GM18505 (cell line): Measurements from ENCODE around the gene CBX5.

ENCODE experiments used
- ATAC-seq: cut with Tn5 transposase; IDR thresholded peaks from one replicate; pipeline ENCODE4 v1.9.1; 2021; ENCODE audit not compliant: unreplicated experiment
- POLR2A ChIP-seq: IDR thresholded peaks from 4 replicates; pipeline ENCODE4 v1.6.1; 2011; ENCODE audit warnings: borderline replicate concordance; ENCODE audit not compliant: insufficient read depth, insufficient read length; ENCODE audit errors: extremely low read depth

The CBX5 gene

GRCh38 chr12:54265364-54265812 lies 14.5 kb downstream of the CBX5 start:
- TF ChIP-seq POLR2A, result no peak
- ATAC-seq, result no peak

DNA sequence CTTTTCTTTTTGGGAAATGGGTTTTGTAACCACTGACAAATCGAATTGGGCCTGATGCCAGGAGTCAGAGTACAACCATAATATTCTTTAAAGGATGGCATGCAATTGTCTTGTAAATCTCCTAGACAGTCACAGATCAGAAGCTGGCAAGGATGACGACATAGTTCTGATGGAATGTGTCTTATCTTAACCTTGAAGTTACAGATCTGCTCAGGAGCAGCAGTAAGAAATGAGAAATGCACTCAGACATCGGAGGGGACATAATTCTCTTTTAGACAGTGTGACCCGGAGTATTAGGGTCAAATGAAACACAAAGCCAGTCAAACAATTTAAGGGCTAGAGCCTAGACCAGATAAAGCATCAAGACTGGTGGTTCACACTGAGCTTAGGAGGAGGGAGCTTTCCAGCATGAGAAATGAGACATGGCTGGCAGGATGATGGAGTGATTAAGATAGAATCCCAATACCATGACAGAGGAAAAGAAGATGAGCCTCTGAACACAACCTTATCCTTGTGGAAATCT lies 17.5 kb downstream of the CBX5 start:
- no peak for TF ChIP-seq POLR2A
- ATAC-seq, result no peak

- TF ChIP-seq POLR2A, result no peak
- no peak for ATAC-seq
These were observed 18.0 kb downstream of the CBX5 start for GRCh38 chr12:54261815-54262402.

GRCh38 chr12:54259194-54260011 lies 20.5 kb downstream of the CBX5 start:
- peak; percentile 83 for ATAC-seq
- no peak for TF ChIP-seq POLR2A

DNA sequence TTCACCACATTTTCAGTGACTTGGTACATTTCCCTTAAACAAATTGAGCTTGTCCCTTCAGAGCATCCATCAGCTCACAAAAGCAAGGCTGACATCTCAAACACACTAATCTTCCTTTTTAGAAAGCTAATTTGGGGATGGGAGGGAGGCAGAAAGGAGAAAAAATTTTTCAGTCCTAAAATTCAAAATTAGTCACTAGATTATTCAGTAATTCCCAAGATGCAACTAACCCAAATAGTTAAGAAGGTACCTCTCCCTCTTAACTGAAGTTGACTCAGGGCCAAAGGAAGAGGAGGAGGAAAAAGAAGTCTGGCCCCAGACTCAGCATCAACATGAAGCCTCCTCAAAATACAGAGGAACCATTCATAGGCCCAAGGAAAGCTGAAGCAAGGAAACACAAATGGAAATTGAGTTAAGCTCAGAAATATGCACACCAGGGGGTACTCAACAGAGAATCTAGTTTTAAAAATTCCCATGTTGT lies 21.7 kb downstream of the CBX5 start:
- no peak for TF ChIP-seq POLR2A
- ATAC-seq, result no peak

- no peak for ATAC-seq
- no peak for TF ChIP-seq POLR2A
These were observed 22.6 kb downstream of the CBX5 start for GRCh38 chr12:54257332-54257731.

DNA sequence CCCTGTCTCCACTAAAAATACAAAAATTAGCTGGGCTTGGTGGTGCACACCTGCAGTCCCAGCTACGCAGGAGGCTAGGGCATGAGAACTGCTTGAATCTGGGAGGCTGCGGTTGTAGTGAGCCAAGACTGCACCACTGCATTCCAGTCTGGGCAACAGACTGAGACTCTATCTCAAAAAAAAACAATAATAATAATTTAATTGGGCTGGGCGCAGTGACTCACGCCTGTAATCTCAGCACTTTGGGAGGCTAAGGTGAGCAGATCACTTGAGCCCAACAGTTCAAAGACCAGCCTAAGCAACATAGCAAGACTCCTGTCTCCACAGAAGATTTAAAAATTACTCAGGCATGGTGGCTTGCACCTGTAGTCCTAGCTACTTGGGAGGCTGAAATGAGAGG lies 26.7 kb downstream of the CBX5 start:
- TF ChIP-seq POLR2A, result no peak
- no peak for ATAC-seq

GRCh38 chr12:54251667-54252284 lies 28.1 kb downstream of the CBX5 start:
- ATAC-seq, result no peak
- TF ChIP-seq POLR2A, result no peak

- ATAC-seq, result no peak
- no peak for TF ChIP-seq POLR2A
These were observed 30.4 kb downstream of the CBX5 start for GRCh38 chr12:54249489-54249888.

DNA sequence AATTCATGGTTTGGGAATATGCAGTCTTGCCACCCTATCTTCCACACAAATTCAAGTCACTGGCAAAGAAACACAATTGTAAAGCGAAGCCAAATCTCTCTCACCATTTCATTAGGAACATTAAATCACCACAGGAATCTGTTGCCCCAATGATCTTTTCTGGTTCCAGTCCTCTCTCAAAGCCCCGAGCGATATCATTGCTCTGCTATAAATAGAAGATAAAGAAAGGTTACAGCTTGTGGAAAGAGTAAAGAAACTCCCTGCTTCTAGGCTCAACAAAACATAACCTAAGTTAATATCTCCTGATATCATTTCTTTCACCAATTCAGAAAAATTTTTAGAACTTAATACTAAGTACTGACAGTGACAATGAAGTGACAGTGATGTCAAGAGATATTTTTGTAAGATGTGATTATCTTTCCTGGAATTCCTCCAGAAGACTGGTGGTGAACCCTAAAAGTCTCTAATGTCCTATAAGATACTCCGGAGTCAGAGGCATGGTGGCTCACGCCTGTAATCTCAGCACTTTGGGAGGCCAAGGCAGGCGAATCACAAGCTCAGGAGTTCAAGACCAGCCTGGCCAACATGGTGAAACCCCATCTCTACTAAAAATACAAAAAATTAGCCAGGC lies 33.8 kb downstream of the CBX5 start:
- no peak for ATAC-seq
- TF ChIP-seq POLR2A, result no peak

GRCh38 chr12:54240971-54241588 lies 38.8 kb downstream of the CBX5 start:
- ATAC-seq, result no peak

GRCh38 chr12:54240129-54240528 lies 39.8 kb downstream of the CBX5 start:
- TF ChIP-seq POLR2A, result no peak
- ATAC-seq, result no peak

More at GRCh38 chr12:54240971-54241588, 38.8 kb downstream of the CBX5 start:
- no peak for TF ChIP-seq POLR2A

- no peak for ATAC-seq
- TF ChIP-seq POLR2A, result no peak
These were observed 40.3 kb downstream of the CBX5 start for GRCh38 chr12:54239620-54240019.
